Sigmoid colon (tissue), 4 donors: ENCODE measurements around the gene ATP1A1.

Source experiments
- CTCF ChIP-seq, 4 experiments: fragments of 450-650 bp in 3 of 4; fragments of 200-600 bp in 1 of 4; IDR thresholded peaks; one replicate each; pipeline ENCODE4 v1.5.1; 2016 to 2019; ENCODE audit warnings: antibody characterized with exemption in 4 of 4, mild to moderate bottlenecking in 3 of 4, moderate library complexity in 2 of 4
- EP300 ChIP-seq, 4 donors: sonication (generic); formaldehyde crosslinking; IDR thresholded peaks; one replicate each; pipeline ENCODE4 v1.6.1; 2017; ENCODE audit warnings: antibody characterized with exemption in 4 of 4
- POLR2A ChIP-seq, 2 donors: fragments of 450-650 bp; IDR thresholded peaks; one replicate each; pipeline ENCODE4 v1.6.1; 2016; ENCODE audit warnings: antibody characterized with exemption in 2 of 2, mild to moderate bottlenecking in 2 of 2, moderate library complexity in 2 of 2

DNA sequence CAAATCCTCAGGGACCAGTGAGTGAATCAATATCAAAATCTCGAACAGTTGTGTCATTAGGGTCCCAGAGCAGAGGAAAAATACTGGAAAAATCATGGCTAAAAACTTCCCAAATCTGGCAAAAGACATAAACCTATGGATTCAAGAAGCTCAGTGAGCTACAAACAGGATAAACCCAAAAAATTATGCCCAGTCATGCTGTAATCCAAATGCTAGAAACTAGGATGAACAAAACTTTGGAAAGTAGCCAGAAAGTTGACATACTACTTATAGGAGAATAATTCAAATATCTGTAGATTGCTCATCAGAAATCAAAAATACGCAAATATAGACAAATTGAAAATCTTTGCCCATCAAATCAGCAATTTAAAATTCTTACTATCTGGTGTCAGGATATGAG is 34.6 kb upstream of the ATP1A1 start:
- TF ChIP-seq CTCF (IDR thresholded peaks at IDR 0.05) (no peak), POLR2A (IDR thresholded peaks at IDR 0.05) (no peak), EP300 (IDR thresholded peaks at IDR 0.05) (no peak)
